ENCODE results near the gene GPATCH2.

- TF ChIP-seq CTCF (IDR thresholded peaks at IDR 0.05) (no peak), POLR2A (IDR thresholded peaks at IDR 0.05) (no peak)
Observed at GRCh38 chr1:217431395-217431794, 199.5 kb downstream of the GPATCH2 start.

Data from esophagus squamous epithelium (tissue), 4 donors.